ENCODE results near the gene CCT5. TPM values are rescaled to one million over a fixed set of nuclear protein-coding genes. Genes with fewer than 3 reads are reported as not detected.

The CCT5 gene
- total RNA-seq, result 494 and 522 TPM in 2 replicates

- DNase-seq (ENCODE audit: low spot score), result peak; percentile 90
Observed at GRCh38 chr5:10249948-10250805, at the start of gene CCT5. TSS of gene CCT5 (plus strand) at chr5:10250280. CDS start at chr5:10250341, 61 bp downstream.

DNA sequence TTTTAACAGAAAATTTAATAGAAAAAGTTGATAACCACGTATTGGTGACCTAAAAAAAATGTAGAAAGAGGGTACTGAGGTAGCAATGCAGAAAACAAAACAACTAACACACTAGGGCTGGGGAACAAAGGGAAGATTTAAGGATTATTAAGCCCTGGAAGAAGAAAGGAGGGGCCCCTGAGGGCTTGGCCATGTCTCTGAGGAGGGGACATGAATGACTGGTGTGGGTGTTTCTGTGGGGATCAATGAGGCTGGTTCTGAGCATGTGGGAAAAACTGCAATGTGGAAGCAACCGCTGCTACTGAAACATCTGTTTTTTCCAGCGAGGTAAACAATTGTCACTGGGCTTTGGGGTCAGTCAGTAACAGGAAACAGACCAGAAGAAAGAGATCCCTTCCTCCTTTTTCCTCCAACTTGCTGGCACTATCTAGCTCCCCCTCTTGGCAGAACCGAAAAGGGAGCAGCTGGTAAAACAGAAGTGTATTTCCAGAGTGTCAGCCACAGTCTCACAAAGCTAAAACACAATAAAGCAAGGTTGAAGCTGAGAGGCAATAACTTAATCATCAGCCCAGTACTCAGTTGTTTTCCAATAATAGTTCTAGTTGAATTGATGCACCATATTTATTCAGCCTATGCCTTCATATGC, 48.7 kb upstream of the CCT5 start:
- H3K4me3 Mint-ChIP-seq (ENCODE audit: low read depth), result no peak overlapping the region
- H3K4me1 Mint-ChIP-seq (ENCODE audit: low read depth), result no peaks in the 10 kb centered on the region
- intact Hi-C loops (cut with micrococcal nuclease), result no loop called here
- no peaks in the 10 kb centered on the region for H3K36me3 Mint-ChIP-seq (ENCODE audit: low read depth)
- H3K27ac Mint-ChIP-seq, result no peak overlapping the region
- peaks cover 16% of the 10 kb centered on the region for H3K9me3 Mint-ChIP-seq
- DNase-seq (ENCODE audit: low spot score), result no peak
- no peaks in the 10 kb centered on the region for H3K27me3 Mint-ChIP-seq (ENCODE audit: low read depth)

More at GRCh38 chr5:10249948-10250805, at the start of gene CCT5:
- H3K27me3 Mint-ChIP-seq (ENCODE audit: low read depth), result no peaks in the 10 kb centered on the region
- H3K27ac Mint-ChIP-seq, result peak within 1 kb of the TSS; percentile 98
- H3K9me3 Mint-ChIP-seq, result no peaks in the 10 kb centered on the region
- intact Hi-C loops (cut with micrococcal nuclease), result loop anchor here (1.0 to 10.0 kb wide), 3 partner anchors 103 to 510 kb away; partner anchors contain the start of gene MARCHF6
- H3K4me3 Mint-ChIP-seq (ENCODE audit: low read depth), result peak within 1 kb of the TSS; percentile 96
- H3K4me1 Mint-ChIP-seq (ENCODE audit: low read depth), result peaks cover 41% of the 10 kb centered on the region
- H3K36me3 Mint-ChIP-seq (ENCODE audit: low read depth), result peaks cover 44% of the 10 kb centered on the region

DNA sequence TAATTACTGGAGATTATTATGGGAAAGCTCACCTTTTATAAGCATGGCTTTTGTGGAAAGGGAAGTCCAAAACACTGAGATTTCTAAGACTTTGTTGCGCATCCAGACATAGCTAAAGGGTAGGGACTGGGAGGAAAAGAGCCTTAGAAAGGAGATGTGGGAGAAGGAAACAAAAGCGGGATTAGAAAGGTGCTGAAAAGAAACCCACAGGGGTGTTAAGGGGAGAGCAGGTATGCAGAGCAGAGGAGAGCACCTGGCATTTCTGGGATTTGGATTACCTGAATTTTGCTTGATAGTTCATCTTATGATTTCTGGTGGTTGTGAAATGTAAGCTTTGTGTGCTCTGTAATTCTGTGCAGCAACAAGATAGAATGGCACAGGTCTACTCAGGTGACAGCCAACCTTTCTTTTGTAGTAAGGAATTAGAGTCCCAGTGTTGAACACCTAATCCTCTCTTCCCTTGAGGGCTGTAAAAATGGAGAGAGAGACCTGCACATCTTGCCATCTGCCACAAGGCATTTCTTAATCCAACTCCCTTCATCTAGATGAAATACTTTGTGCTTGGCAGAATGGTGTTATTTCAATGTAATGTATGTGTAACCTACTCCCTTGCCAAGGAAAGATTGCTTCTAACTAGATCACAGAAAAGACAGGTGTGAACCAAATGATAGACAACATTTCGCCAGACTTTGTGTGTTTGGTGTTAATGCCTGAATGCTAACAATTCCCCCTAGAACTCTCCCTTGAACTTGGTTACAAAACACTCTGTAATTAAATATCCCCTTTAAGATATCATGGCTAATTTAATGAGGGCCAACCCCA, 47.8 kb upstream of the CCT5 start:
- Mint-ChIP-seq H3K9me3 (peaks cover 16% of the 10 kb centered on the region), H3K4me3 (ENCODE audit: low read depth) (no peak overlapping the region), H3K36me3 (ENCODE audit: low read depth) (no peaks in the 10 kb centered on the region), H3K27me3 (ENCODE audit: low read depth) (no peaks in the 10 kb centered on the region), H3K27ac (no peak overlapping the region), H3K4me1 (ENCODE audit: low read depth) (no peaks in the 10 kb centered on the region)
- no peak for DNase-seq (ENCODE audit: low spot score)
- intact Hi-C loops (cut with micrococcal nuclease), result no loop called here

DNA sequence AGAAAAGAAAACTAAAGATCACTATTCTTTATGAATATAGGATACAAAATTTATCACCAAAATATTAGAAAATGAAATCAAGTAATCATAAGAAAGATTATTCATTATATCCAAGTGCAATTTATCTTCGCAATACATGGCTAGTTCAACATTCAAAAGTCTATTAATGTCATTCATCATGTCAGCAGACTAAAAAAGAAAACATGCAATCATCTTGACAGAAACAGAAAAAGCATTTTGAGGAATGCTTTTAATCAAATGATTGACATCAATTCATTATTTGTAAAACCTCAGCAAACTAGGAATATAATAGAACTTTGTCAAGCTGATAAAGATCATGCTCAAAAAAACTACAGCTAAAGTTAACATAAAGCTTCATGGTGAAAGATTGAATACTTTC, 41.1 kb upstream of the CCT5 start:
- H3K27me3 Mint-ChIP-seq (ENCODE audit: low read depth), result no peaks in the 10 kb centered on the region
- intact Hi-C loops (cut with micrococcal nuclease), result no loop called here
- H3K4me3 Mint-ChIP-seq (ENCODE audit: low read depth), result no peak overlapping the region
- H3K4me1 Mint-ChIP-seq (ENCODE audit: low read depth), result no peaks in the 10 kb centered on the region
- no peaks in the 10 kb centered on the region for H3K36me3 Mint-ChIP-seq (ENCODE audit: low read depth)
- H3K9me3 Mint-ChIP-seq, result no peaks in the 10 kb centered on the region
- DNase-seq (ENCODE audit: low spot score), result no peak
- H3K27ac Mint-ChIP-seq, result no peak overlapping the region

DNA sequence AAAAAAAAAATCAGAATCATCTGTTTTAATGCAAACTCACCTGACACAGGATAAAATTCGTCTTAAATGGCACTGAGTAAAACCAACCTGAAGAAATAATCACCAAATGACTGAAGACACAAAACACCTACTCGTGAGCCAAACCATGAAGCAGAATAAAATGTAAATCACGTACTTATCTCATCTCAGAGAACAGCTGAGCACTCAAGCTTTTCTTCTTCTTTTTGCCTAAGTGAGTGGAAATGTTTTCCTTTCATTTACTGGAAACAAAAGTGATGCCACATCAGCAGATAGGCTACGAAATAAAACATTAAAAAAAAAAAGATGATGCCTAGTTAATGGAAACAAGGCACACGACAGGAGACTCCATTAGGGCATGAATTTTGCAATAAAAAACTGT, 36.8 kb upstream of the CCT5 start:
- no peaks in the 10 kb centered on the region for H3K9me3 Mint-ChIP-seq
- DNase-seq (ENCODE audit: low spot score), result no peak
- no peak overlapping the region for H3K27ac Mint-ChIP-seq
- no peaks in the 10 kb centered on the region for H3K36me3 Mint-ChIP-seq (ENCODE audit: low read depth)
- no peaks in the 10 kb centered on the region for H3K4me1 Mint-ChIP-seq (ENCODE audit: low read depth)
- H3K27me3 Mint-ChIP-seq (ENCODE audit: low read depth), result no peaks in the 10 kb centered on the region
- intact Hi-C loops (cut with micrococcal nuclease), result no loop called here
- H3K4me3 Mint-ChIP-seq (ENCODE audit: low read depth), result no peak overlapping the region

DNA sequence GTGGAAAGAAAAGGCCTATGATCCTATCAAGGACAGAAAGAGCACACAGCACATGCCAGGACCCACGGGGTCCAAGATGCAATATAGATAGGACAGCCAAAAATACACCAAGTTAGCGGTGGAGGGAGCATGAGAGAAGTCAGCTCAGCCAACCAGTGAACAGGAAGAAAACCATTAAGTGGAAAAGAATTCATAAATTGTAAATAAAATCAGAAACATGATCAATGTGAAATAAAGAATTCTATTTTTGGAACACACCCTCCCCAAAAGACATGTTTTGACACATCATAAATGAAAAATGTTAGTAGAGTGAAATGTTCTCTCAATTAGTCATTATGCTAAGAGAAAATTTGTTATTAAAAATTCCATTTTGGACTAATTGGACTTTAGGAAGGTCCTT, 36.0 kb upstream of the CCT5 start:
- intact Hi-C loops (cut with micrococcal nuclease), result no loop called here
- no peaks in the 10 kb centered on the region for H3K9me3 Mint-ChIP-seq
- H3K27me3 Mint-ChIP-seq (ENCODE audit: low read depth), result no peaks in the 10 kb centered on the region
- no peak overlapping the region for H3K4me3 Mint-ChIP-seq (ENCODE audit: low read depth)
- no peak overlapping the region for H3K27ac Mint-ChIP-seq
- H3K36me3 Mint-ChIP-seq (ENCODE audit: low read depth), result no peaks in the 10 kb centered on the region
- DNase-seq (ENCODE audit: low spot score), result no peak
- no peaks in the 10 kb centered on the region for H3K4me1 Mint-ChIP-seq (ENCODE audit: low read depth)

DNA sequence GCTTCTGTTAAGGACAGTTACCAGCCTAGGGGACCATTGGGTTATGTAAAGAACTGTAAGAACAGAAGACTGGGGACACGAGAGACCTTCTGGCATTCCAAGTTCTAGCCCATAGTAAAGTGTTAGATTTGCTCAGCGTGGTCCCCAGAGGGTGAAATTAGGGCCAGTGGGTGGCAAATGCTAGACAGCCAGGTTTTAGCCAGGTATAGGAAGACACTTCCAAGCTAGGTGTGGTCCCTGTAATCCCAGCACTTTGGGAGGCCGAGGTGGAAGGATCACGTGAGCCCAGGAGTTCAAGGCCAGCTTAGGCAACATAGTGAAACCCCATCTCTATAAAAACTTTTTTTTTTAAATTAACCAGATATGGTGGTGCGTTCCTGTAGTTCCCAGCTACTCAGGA, 34.7 kb upstream of the CCT5 start:
- Mint-ChIP-seq H3K4me3 (ENCODE audit: low read depth) (no peak overlapping the region), H3K27ac (no peak overlapping the region), H3K9me3 (no peaks in the 10 kb centered on the region), H3K27me3 (ENCODE audit: low read depth) (no peaks in the 10 kb centered on the region), H3K4me1 (ENCODE audit: low read depth) (no peaks in the 10 kb centered on the region), H3K36me3 (ENCODE audit: low read depth) (no peaks in the 10 kb centered on the region)
- DNase-seq (ENCODE audit: low spot score), result no peak
- intact Hi-C loops (cut with micrococcal nuclease), result no loop called here

GRCh38 chr5:10216107-10216506, 34.0 kb upstream of the CCT5 start:
- H3K27me3 Mint-ChIP-seq (ENCODE audit: low read depth), result no peaks in the 10 kb centered on the region
- H3K4me1 Mint-ChIP-seq (ENCODE audit: low read depth), result no peaks in the 10 kb centered on the region
- no peak overlapping the region for H3K27ac Mint-ChIP-seq
- DNase-seq (ENCODE audit: low spot score), result no peak
- no peaks in the 10 kb centered on the region for H3K36me3 Mint-ChIP-seq (ENCODE audit: low read depth)
- no peak overlapping the region for H3K4me3 Mint-ChIP-seq (ENCODE audit: low read depth)
- intact Hi-C loops (cut with micrococcal nuclease), result no loop called here
- no peaks in the 10 kb centered on the region for H3K9me3 Mint-ChIP-seq

- H3K9me3 Mint-ChIP-seq, result no peaks in the 10 kb centered on the region
- no peaks in the 10 kb centered on the region for H3K4me1 Mint-ChIP-seq (ENCODE audit: low read depth)
- H3K4me3 Mint-ChIP-seq (ENCODE audit: low read depth), result no peak overlapping the region
- DNase-seq (ENCODE audit: low spot score), result no peak
- intact Hi-C loops (cut with micrococcal nuclease), result no loop called here
- H3K36me3 Mint-ChIP-seq (ENCODE audit: low read depth), result no peaks in the 10 kb centered on the region
- no peaks in the 10 kb centered on the region for H3K27me3 Mint-ChIP-seq (ENCODE audit: low read depth)
- no peak overlapping the region for H3K27ac Mint-ChIP-seq
Observed at GRCh38 chr5:10218658-10219057, 31.4 kb upstream of the CCT5 start.

DNA sequence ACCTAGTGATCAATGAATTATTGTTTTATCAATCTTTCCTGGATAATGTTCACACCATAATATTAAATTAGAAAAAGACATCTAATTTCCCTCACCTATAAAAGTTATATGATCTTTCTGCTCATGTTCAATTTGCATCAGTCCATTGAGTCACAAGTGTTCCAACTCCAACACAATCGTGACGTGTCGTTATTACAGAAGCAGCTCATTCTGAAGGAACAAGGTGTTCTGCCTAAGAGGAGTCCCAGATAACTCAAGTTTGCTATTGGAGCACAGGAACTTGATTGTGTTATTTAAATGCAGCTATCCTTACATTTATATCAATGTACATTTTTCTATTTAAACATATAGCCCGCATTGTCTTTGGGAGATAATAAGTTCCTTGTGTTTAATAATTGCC, 31.0 kb upstream of the CCT5 start:
- no peaks in the 10 kb centered on the region for H3K36me3 Mint-ChIP-seq (ENCODE audit: low read depth)
- no peak for DNase-seq (ENCODE audit: low spot score)
- H3K27ac Mint-ChIP-seq, result no peak overlapping the region
- no peaks in the 10 kb centered on the region for H3K9me3 Mint-ChIP-seq
- no peak overlapping the region for H3K4me3 Mint-ChIP-seq (ENCODE audit: low read depth)
- H3K4me1 Mint-ChIP-seq (ENCODE audit: low read depth), result no peaks in the 10 kb centered on the region
- intact Hi-C loops (cut with micrococcal nuclease), result no loop called here
- H3K27me3 Mint-ChIP-seq (ENCODE audit: low read depth), result no peaks in the 10 kb centered on the region

DNA sequence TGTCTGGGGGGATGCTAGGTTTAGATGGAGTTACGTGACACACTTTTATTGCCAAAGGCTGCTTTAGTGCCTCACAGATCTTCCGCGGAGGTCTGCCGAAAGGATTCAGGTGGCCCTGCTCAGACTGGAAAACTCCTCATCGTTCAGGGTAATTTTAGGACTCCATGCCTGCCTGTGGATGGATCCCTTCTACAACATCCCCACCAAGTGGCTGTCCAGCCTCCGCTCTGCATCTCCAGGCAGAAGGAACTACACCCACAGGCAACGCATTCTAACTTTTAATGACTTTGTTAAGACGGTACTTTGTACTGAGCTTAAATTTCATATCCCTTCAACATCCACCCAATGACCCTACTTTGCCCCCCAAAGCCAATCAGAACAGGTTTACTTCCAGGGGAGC, 29.8 kb upstream of the CCT5 start:
- Mint-ChIP-seq H3K27ac (no peak overlapping the region), H3K9me3 (peaks cover 4% of the 10 kb centered on the region), H3K27me3 (ENCODE audit: low read depth) (no peaks in the 10 kb centered on the region), H3K36me3 (ENCODE audit: low read depth) (peaks cover 5% of the 10 kb centered on the region), H3K4me3 (ENCODE audit: low read depth) (no peak overlapping the region), H3K4me1 (ENCODE audit: low read depth) (no peaks in the 10 kb centered on the region)
- no peak for DNase-seq (ENCODE audit: low spot score)
- intact Hi-C loops (cut with micrococcal nuclease), result no loop called here

DNA sequence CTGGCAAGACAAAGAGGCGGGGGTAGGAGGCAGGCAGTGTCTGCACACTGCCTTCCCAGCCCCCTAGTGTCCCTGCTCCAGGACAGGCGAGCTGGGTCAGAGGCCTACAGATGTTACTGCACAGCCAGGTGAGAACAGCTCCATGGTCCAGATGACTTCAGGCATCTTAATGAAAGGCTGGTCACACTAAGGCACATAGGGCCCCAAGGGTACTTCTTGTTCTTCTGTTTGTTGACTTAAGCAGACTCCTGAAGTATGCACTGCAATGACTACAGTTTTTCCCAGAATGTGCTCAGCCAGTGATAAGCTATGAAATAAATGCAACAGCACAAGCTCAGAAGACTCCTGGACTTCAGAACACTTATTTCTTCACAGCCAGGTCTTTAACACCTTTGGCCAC, 27.8 kb upstream of the CCT5 start:
- Mint-ChIP-seq H3K27me3 (ENCODE audit: low read depth) (no peaks in the 10 kb centered on the region), H3K9me3 (peaks cover 4% of the 10 kb centered on the region), H3K4me1 (ENCODE audit: low read depth) (no peaks in the 10 kb centered on the region), H3K36me3 (ENCODE audit: low read depth) (peaks cover 17% of the 10 kb centered on the region), H3K27ac (no peak overlapping the region), H3K4me3 (ENCODE audit: low read depth) (no peak overlapping the region)
- intact Hi-C loops (cut with micrococcal nuclease), result no loop called here
- DNase-seq (ENCODE audit: low spot score), result no peak

GRCh38 chr5:10227379-10227778, 22.7 kb upstream of the CCT5 start:
- H3K9me3 Mint-ChIP-seq, result peaks cover 4% of the 10 kb centered on the region
- no peaks in the 10 kb centered on the region for H3K4me1 Mint-ChIP-seq (ENCODE audit: low read depth)
- H3K4me3 Mint-ChIP-seq (ENCODE audit: low read depth), result no peak overlapping the region
- no peak for DNase-seq (ENCODE audit: low spot score)
- H3K27ac Mint-ChIP-seq, result no peak overlapping the region
- peaks cover 21% of the 10 kb centered on the region for H3K36me3 Mint-ChIP-seq (ENCODE audit: low read depth)
- intact Hi-C loops (cut with micrococcal nuclease), result no loop called here
- H3K27me3 Mint-ChIP-seq (ENCODE audit: low read depth), result no peaks in the 10 kb centered on the region
